ENCODE measurements around the gene HDAC9. TPM values are rescaled to one million over a fixed set of nuclear protein-coding genes. Genes with fewer than 3 reads are reported as not detected.

The HDAC9 gene
- total RNA-seq, 1 experiment from 2014 or later = 4.3 TPM

DNA sequence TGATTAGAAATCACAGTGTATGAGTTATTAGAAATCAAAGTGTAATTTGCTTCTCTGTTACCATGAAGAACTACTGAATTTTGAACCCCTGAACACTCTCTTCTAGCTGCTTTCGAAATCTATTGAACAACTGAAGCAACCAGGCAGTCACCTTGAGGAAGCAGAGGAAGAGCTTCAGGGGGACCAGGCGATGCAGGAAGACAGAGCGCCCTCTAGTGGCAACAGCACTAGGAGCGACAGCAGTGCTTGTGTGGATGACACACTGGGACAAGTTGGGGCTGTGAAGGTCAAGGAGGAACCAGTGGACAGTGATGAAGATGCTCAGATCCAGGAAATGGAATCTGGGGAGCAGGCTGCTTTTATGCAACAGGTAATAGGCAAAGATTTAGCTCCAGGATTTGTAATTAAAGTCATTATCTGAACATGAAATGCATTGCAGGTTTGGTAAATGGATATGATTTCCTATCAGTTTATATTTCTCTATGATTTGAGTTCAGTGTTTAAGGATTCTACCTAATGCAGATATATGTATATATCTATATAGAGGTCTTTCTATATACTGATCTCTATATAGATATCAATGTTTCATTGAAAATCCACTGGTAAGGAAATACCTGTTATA is 170.7 kb downstream of the HDAC9 start:
- ChIA-PET POLR2A (no interaction called here), CTCF (interaction anchor here (0.6 to 2.0 kb wide), 16 partner anchors 9 to 960 kb away, joined by 3 to 11 read pairs (median 4); no protein-coding TSS in a partner anchor), RAD21 (ENCODE audit: low non-redundant PET in 1 of 2, low total read pairs in 2 of 2, uncharacterized antibody in 2 of 2, unreplicated experiment in 2 of 2) (interaction anchor here in 1 of 2 experiments (0.6 to 0.9 kb wide), 2 partner anchors 75 to 314 kb away, joined by 3 to 5 read pairs; no protein-coding TSS in a partner anchor)
- Histone ChIP-seq H3K27ac (ENCODE audit: low read depth, low read length) (no peak overlapping the region), H3K79me2 (ENCODE audit: insufficient read depth, low read length) (no peaks in the 10 kb centered on the region), H3K9ac (ENCODE audit: low read length) (no peak overlapping the region), H2AFZ (ENCODE audit: low read depth, low read length, poor library complexity, severe bottlenecking) (peak overlapping the region; percentile 91), H3K9me2 (ENCODE audit: insufficient read depth) (no peaks in the 10 kb centered on the region), H3K27me3 (ENCODE audit: insufficient read depth, low read length) (no peaks in the 10 kb centered on the region), H3K4me3 (replicated peaks in 1 of 2; ENCODE audit: low read depth in 1 of 2, low read length in 2 of 2) (no peak overlapping the region), H3K4me2 (ENCODE audit: low read length) (peak overlapping the region; percentile 24; the same call in 1 of the 2 replicates), H3K36me3 (ENCODE audit: control insufficient read depth in 1 of 2, insufficient read depth in 2 of 2, low read length in 2 of 2) (no peaks in the 10 kb centered on the region), H3K9me3 (ENCODE audit: control insufficient read depth in 1 of 2, insufficient read depth in 1 of 2, low read depth in 1 of 2, low read length in 2 of 2) (no peaks in the 10 kb centered on the region), H4K20me1 (ENCODE audit: insufficient read depth) (no peaks in the 10 kb centered on the region), H3K4me1 (ENCODE audit: control insufficient read depth in 1 of 2, insufficient read depth in 2 of 2, low read length in 2 of 2) (peaks cover 6 to 24% of the 10 kb centered on the region in 2 experiments)
- ATAC-seq (peak; percentile 98), DNase-seq (ENCODE audit: low read depth, low spot score) (peak; percentile 78)
- BruUV-seq (replicated peaks) = no TSS peak
- TF ChIP-seq, protein P1, sequence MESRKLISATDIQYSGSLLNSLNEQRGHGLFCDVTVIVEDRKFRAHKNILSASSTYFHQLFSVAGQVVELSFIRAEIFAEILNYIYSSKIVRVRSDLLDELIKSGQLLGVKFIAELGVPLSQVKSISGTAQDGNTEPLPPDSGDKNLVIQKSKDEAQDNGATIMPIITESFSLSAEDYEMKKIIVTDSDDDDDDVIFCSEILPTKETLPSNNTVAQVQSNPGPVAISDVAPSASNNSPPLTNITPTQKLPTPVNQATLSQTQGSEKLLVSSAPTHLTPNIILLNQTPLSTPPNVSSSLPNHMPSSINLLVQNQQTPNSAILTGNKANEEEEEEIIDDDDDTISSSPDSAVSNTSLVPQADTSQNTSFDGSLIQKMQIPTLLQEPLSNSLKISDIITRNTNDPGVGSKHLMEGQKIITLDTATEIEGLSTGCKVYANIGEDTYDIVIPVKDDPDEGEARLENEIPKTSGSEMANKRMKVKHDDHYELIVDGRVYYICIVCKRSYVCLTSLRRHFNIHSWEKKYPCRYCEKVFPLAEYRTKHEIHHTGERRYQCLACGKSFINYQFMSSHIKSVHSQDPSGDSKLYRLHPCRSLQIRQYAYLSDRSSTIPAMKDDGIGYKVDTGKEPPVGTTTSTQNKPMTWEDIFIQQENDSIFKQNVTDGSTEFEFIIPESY (IDR thresholded peaks at IDR 0.05; ENCODE audit: extremely low read depth, insufficient replicate concordance, low read length) = no peak
- TF ChIP-seq ELF1 (IDR thresholded peaks at IDR 0.05; ENCODE audit: borderline replicate concordance, low read depth) (no peak), EZH2phosphoT487 (IDR thresholded peaks at IDR 0.05; ENCODE audit: borderline replicate concordance) (no peak), POLR2A (IDR thresholded peaks at IDR 0.05; ENCODE audit: borderline replicate concordance, extremely low read depth, insufficient read depth, insufficient read length) (no peak), EGR1 (IDR thresholded peaks at IDR 0.05; ENCODE audit: low read depth) (no peak), YY1 (IDR thresholded peaks at IDR 0.05; ENCODE audit: extremely low read depth, insufficient replicate concordance, low read depth, low read length) (no peak), FOSL1 (IDR thresholded peaks at IDR 0.05; ENCODE audit: low read depth) (no peak), SIN3A (IDR thresholded peaks at IDR 0.05; ENCODE audit: low read depth) (no peak), EZH2 (IDR thresholded peaks at IDR 0.05) (no peak), ZNF274 (IDR thresholded peaks at IDR 0.05; ENCODE audit: low read depth, low read length) (no peak), RAD21 (IDR thresholded peaks at IDR 0.05; ENCODE audit: low read depth) (peak; percentile 78), CEBPB (IDR thresholded peaks at IDR 0.05; ENCODE audit: low read depth) (peak; percentile 40; the same call in 1 of the 2 replicates), SRF (IDR thresholded peaks at IDR 0.05; ENCODE audit: low read depth) (no peak), TCF7L2 (IDR thresholded peaks at IDR 0.05; ENCODE audit: borderline replicate concordance, extremely low read depth, insufficient read depth, insufficient read length) (no peak), CBX3 (IDR thresholded peaks at IDR 0.05; ENCODE audit: low read depth) (peak; percentile 26; the same call in 1 of the 2 replicates), SP1 (IDR thresholded peaks at IDR 0.05; ENCODE audit: low read depth) (no peak)
- TF ChIP-seq, protein P2, sequence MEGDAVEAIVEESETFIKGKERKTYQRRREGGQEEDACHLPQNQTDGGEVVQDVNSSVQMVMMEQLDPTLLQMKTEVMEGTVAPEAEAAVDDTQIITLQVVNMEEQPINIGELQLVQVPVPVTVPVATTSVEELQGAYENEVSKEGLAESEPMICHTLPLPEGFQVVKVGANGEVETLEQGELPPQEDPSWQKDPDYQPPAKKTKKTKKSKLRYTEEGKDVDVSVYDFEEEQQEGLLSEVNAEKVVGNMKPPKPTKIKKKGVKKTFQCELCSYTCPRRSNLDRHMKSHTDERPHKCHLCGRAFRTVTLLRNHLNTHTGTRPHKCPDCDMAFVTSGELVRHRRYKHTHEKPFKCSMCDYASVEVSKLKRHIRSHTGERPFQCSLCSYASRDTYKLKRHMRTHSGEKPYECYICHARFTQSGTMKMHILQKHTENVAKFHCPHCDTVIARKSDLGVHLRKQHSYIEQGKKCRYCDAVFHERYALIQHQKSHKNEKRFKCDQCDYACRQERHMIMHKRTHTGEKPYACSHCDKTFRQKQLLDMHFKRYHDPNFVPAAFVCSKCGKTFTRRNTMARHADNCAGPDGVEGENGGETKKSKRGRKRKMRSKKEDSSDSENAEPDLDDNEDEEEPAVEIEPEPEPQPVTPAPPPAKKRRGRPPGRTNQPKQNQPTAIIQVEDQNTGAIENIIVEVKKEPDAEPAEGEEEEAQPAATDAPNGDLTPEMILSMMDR (IDR thresholded peaks at IDR 0.05 in 2 of 3, conservative IDR thresholded peaks at IDR 0.05 in 1 of 3; ENCODE audit: borderline replicate concordance in 1 of 3, insufficient read depth in 1 of 3, low read depth in 2 of 3, low read length in 2 of 3) = peak; percentile 67 to 97 (median 91); a peak in 5 of 6 replicates
- TF ChIP-seq, protein P3, sequence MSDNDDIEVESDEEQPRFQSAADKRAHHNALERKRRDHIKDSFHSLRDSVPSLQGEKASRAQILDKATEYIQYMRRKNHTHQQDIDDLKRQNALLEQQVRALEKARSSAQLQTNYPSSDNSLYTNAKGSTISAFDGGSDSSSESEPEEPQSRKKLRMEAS (IDR thresholded peaks at IDR 0.05) = no peak
- TF ChIP-seq, protein P4, sequence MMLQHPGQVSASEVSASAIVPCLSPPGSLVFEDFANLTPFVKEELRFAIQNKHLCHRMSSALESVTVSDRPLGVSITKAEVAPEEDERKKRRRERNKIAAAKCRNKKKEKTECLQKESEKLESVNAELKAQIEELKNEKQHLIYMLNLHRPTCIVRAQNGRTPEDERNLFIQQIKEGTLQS (IDR thresholded peaks at IDR 0.05) = no peak
- intact Hi-C loops (cut with micrococcal nuclease) = loop anchor here (1.0 to 2.0 kb wide), 2 partner anchors 75 to 313 kb away; no protein-coding TSS in a partner anchor
